ENCODE measurements around the gene OTOA. TPM values are rescaled to one million over a fixed set of nuclear protein-coding genes. Genes with fewer than 3 reads are reported as not detected.

The OTOA gene
- total and polyA plus RNA-seq, 2 donors from 2014 or later: 0.13 to 0.39 TPM

DNA sequence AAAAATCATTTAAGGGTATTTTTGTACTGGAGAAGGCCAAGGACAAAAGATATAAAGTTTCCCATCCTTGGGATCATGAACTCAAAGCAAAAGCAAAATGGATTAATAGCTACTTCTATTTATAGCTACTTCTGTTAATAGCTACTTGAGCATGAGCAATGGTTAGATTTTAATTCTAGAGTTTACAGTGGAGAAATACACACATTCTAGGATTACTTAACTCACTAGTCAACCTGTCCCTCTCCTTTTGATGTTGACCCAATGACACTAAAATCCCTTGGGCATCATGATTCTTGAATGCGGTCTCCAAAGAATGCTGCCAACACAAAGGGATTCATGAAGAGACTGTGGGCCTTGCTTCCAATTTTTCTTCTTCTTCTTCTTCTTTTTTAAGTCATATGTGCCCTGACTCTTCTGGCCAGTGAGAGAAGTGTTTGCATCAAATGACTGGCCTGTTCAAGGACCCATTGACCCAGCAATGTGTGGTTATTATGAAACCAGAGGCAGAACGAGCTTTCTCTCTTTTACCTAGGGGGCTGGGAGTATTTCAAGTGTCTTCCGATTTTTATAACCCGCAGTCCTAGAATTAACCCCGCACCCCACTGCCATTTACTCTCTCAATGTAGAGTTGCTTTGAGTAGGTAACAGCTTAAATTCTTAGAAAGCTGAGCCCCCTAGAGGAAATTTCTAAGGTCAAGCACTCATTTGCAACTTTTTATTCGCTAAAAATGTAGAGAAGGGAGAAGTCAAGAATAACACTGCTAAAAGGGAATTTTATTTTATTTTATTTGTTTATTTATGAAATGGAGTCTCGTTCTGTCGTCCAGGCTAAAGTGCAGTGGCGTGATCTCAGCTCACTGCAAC, 34.6 kb downstream of the OTOA start:
- H3K36me3 ChIP-seq (ENCODE audit: control insufficient read depth in 2 of 3, insufficient read depth in 3 of 3, low read length in 3 of 3): no peaks in the 10 kb centered on the region
- TF ChIP-seq CTCF (IDR thresholded peaks at IDR 0.05; ENCODE audit: borderline replicate concordance, extremely low read depth, insufficient read depth): no peak
- no peaks in the 10 kb centered on the region for H3K9me3 ChIP-seq (ENCODE audit: control insufficient read depth in 2 of 3, insufficient read depth in 1 of 3, low read length in 3 of 3)
- H3K4me1 ChIP-seq (ENCODE audit: control insufficient read depth in 2 of 3, insufficient read depth in 2 of 3, low read depth in 1 of 3, low read length in 3 of 3): no peaks in the 10 kb centered on the region
- H3K27me3 ChIP-seq (ENCODE audit: control insufficient read depth, insufficient read depth, low read length): no peaks in the 10 kb centered on the region
- DNase-seq (no peak), FAIRE-seq (no peak)
- intact Hi-C loops (cut with DNase I): no loop called here
- no peak overlapping the region for H3K9ac ChIP-seq (ENCODE audit: low read length in 3 of 3)
- no peak overlapping the region for H3K27ac ChIP-seq (ENCODE audit: low read depth in 2 of 2, low read length in 2 of 2)
- no peak overlapping the region for H3K4me3 ChIP-seq (ENCODE audit: low read length in 3 of 3)

GRCh38 chr16:21701271-21701670, 37.5 kb downstream of the OTOA start:
- Histone ChIP-seq H3K27ac (ENCODE audit: low read depth in 2 of 2, low read length in 2 of 2) (no peak overlapping the region), H3K9me3 (ENCODE audit: control insufficient read depth in 2 of 3, insufficient read depth in 1 of 3, low read length in 3 of 3) (no peaks in the 10 kb centered on the region), H3K4me3 (ENCODE audit: low read length in 3 of 3) (no peak overlapping the region), H3K36me3 (ENCODE audit: control insufficient read depth in 2 of 3, insufficient read depth in 3 of 3, low read length in 3 of 3) (no peaks in the 10 kb centered on the region), H3K27me3 (ENCODE audit: control insufficient read depth, insufficient read depth, low read length) (no peaks in the 10 kb centered on the region), H3K9ac (ENCODE audit: low read length in 3 of 3) (no peak overlapping the region), H3K4me1 (ENCODE audit: control insufficient read depth in 2 of 3, insufficient read depth in 2 of 3, low read depth in 1 of 3, low read length in 3 of 3) (no peaks in the 10 kb centered on the region)
- no peak for TF ChIP-seq CTCF (IDR thresholded peaks at IDR 0.05; ENCODE audit: borderline replicate concordance, extremely low read depth, insufficient read depth)
- intact Hi-C loops (cut with DNase I): no loop called here
- FAIRE-seq: no peak
- no peak for DNase-seq

GRCh38 chr16:21702276-21702675, 38.5 kb downstream of the OTOA start:
- no peaks in the 10 kb centered on the region for H3K4me1 ChIP-seq (ENCODE audit: control insufficient read depth in 2 of 3, insufficient read depth in 2 of 3, low read depth in 1 of 3, low read length in 3 of 3)
- no peak overlapping the region for H3K9ac ChIP-seq (ENCODE audit: low read length in 3 of 3)
- no peaks in the 10 kb centered on the region for H3K36me3 ChIP-seq (ENCODE audit: control insufficient read depth in 2 of 3, insufficient read depth in 3 of 3, low read length in 3 of 3)
- H3K27me3 ChIP-seq (ENCODE audit: control insufficient read depth, insufficient read depth, low read length): no peaks in the 10 kb centered on the region
- DNase-seq: no peak
- FAIRE-seq: no peak
- H3K9me3 ChIP-seq (ENCODE audit: control insufficient read depth in 2 of 3, insufficient read depth in 1 of 3, low read length in 3 of 3): no peaks in the 10 kb centered on the region
- intact Hi-C loops (cut with DNase I): no loop called here
- no peak overlapping the region for H3K27ac ChIP-seq (ENCODE audit: low read depth in 2 of 2, low read length in 2 of 2)
- H3K4me3 ChIP-seq (ENCODE audit: low read length in 3 of 3): no peak overlapping the region
- no peak for TF ChIP-seq CTCF (IDR thresholded peaks at IDR 0.05; ENCODE audit: borderline replicate concordance, extremely low read depth, insufficient read depth)

Measured in kidney (tissue), 14 donors.